GM19455 (cell line): ENCODE measurements around the gene SMYD3.

Experiments used
- ATAC-seq: cut with Tn5 transposase; IDR thresholded peaks from one replicate; pipeline ENCODE4 v1.9.1; 2021; ENCODE audit not compliant: unreplicated experiment

Gene SMYD3

DNA sequence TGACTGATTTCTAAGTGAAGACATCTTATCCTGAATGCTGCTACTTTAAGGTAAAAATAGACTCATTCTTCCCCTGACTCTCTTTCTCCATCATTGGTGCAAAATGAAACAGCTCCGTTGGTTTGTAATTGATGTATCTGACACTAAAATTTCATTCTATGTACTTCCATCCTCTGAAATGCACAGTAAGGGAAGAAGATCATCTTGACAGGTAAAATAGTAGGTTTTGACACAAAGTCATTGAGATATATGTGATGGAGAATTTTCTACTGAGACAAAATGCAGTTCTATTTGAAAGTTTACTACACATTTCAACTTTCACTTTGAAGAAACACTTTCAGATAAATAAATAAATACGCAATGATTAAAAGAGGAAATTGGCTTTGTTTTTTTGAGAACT lies 348.9 kb downstream of the SMYD3 start:
- ATAC-seq, result no peak

DNA sequence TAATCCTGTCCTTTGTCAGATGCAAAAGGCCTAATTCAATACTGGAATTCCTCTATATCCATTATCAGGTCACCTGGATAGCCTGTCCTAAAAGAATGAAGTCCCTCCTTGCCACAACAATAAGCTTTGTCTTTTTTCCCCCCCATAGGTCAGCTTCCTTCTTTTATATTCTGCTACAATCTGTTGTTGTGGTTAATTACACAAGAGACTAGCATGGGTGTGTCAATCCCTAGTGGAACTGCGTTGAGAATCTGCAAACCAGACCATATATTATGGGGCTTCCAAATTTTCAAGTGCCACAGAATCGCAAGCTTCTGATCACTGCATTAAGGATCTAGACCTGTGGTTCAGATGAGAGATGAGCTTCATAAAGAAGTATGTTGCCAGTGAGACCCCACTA lies 349.6 kb downstream of the SMYD3 start:
- ATAC-seq, result no peak

DNA sequence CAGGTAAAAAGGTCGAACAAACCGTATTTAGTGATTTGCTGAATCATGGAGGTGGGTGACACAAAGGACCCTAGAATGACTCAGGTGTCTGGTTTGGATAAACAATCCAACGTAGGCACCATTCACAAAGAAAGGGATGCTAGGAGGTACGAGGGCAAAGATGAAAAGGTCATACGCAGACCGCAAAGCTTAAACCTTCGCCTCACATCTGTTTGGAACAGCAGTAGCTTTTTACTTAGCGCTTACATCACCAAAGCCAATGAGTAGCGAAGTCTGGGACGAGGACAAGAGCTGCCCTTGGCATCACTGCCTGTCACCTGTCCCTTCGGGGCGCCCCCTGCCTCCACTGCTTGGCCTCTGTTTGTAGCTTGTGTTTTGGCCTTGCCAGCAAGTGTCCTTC lies 350.2 kb downstream of the SMYD3 start:
- no peak for ATAC-seq

DNA sequence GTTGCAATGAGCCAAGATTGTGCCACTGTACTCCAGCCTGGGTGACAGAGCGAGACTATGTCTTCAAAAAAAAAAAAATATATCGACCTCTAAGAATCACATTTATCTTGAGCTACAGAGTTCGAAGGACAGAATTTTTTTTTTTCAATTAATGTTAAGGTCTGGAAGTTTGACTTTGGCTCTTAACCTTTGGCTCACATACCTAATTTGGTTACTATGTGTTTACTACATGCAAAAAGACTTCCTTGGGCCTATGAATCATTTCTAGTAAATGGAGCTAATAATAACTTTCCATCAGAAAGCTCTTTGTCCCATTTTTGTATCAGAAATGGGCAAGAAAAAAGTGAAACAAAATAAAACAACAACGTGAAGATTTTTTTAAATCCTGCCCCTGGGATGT lies 351.2 kb downstream of the SMYD3 start:
- ATAC-seq, result no peak

DNA sequence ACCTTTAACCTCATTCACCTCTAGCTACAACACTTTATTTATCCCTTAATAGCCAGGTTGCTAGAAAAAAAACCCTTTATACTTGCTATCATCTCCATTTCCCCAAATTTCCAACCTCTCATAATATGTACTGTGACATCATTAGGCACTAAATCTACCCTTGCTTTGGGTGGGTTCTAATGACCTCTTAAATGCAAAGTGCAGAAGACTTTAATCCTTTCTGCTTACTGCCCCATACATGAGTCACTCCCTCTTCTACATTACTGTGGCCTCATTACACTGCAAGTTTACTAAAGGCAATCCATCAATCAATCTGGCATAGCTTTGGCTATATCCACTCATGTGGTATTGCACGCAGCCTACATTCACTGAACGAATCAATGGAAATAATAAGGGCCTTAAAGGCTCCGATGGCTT lies 353.3 kb downstream of the SMYD3 start:
- no peak for ATAC-seq

DNA sequence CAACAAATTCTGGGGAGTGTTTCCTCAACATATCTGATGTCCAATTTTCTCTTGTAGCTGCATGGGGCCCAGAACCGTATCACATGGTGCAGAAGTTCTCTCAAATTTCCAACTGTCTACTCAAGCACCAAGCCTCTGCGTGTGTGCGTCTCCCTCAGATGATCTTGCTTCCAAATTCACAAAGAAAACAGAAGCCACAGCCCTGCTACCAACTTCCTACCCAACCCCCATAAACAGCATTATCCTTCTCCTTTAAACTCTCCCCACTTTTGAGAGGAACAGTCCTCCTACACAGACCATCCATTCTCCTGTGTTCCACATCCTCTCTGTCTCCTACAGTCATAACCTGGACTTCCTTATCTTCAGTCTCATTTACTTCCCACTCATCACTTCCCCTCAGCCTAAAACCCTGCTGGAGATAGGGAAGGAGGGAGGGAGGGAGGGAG lies 354.1 kb downstream of the SMYD3 start:
- no peak for ATAC-seq

DNA sequence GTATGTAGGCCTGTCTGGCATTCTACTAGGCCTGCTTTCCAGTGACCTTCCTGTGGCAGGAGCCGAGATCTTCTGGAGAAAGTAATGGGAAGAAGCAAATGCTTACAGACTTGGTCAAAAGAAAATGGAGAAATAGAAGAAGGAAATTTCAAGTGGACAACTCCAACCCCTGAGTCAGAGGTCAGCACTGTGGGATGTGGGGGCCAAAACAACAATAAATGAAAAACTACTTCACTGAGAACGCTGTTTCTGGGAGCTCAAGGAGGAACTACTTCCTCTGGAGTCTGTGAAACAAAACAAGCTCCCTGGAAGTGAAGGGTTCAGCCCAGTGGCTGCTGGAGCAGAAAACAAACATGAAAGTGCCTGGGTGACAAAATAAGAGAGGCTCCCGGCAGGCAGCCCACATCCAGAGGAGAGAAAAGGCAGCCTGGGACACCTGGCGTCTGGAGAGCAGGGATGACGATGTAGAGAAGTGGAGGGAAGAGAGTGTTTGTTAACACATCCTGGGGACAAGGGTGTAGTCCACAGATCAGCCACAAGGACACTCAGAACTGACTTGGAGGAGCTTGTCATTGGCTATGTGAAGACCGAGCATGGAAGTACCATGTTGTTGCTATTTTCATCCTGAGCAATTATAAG lies 355.2 kb downstream of the SMYD3 start:
- ATAC-seq, result no peak

DNA sequence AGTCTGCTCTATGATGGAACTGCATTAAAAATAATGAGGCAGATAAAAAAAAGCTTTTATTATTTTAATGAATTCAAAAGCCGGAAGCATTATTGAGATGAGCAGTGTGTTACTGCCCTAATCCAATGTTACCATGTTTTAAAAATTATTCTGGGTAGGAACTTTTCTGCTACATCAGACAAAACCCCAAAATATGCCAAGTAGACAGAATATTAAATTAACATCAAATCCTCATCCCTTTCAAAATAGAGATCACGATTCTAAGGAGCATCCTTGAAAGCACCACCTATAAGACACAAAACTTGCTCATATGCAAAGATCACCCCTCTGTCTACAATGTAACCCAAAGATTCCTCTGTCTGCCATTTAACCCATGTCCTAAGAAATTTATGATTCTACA lies 357.5 kb downstream of the SMYD3 start:
- ATAC-seq, result no peak

DNA sequence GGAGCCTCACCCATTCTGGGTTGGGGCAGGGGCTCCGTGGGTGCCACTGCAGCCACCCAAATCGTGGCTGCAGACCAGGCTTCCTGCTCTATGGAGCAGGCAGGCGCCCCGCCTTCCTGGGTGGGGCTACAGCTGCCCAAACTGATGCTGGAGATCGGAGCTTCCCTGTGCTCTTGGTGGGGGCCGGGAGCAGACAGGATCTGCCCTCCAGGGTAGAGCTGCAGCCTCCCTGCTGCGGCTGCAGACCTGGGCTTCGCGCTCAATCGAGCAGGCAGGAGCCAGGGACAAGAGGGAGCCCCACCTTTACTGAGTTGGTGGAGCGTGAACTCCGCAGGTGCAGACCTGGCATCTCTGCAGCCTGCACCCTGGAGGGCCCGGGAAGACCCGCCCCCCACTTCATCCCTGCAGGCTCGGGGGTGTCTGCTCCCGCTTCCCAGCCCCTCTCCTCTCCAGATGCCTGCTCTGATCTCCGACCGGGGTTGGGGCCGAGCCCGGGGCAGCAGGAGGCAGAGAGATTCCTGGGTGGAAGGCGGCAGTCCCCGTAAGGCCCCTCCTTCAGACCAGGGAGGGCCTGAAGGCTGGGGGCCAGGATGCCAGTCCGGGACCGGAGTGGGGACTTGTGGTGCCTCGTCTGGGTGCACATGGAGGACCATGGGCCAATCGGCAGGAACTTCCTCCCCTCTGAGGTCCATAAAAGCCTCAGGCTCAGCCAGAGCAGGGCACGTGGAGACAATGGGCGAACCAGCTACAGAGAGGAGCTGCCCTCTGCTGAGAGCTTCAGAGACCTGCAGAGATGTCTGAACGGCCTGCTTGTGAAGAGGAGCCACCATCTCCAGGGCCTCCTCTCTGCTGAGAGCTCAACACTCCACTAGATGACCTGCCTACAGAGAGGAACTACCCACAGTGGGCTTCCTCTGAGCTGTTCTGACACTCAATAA lies 359.3 kb downstream of the SMYD3 start:
- no peak for ATAC-seq

DNA sequence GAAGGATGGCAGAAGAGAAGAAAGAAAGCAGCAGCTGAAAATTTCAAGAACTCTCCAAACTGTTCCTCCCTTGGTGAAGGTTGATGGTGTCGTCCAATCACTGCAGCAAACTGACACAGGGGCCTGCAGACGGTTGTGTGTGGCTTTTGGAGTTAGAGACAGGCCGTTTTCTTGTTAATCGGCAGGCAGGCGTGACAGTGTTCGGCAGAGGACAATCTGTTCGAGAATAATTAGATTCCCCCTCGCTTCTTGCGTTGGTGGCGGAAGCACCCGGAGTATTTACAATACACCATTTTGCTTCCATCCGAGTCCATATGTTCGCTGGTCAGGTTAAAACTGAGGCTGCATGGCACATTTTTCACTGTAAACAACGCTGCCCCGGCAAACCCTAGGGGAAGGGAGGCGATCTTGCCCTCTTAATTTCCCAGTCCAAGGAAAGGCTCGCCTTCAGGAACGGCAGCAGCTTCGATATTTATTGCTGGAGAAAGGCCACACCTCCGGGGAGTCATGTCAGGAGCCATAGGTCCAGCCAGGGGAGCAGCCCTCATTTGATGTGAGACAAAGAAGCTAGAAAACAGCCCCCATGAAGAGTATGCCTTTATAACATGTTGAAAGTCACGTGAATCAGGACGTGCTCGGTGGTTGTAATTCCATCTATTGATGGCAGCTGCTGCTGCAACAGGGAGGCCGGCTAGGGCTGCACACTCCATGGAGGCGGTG lies 360.1 kb downstream of the SMYD3 start:
- ATAC-seq, result no peak

DNA sequence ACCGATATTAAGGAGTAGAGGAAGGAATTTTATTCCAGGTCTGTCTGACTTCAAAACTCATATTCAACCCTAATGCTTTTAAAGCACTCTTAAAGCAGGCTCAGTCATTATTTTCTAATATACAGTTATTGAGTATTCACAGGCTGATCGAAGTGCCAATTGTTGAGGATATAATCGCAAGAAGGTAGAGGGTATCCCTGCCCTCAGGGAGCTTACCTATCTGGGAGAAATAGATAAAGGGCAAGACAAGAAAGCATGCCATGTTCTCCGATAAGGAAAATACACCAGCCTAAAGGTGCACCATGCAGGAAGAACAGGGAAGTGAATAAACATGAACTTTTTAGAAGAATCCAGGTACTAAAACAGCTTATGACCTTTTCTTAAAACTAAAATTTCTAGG lies 361.2 kb downstream of the SMYD3 start:
- ATAC-seq, result no peak

DNA sequence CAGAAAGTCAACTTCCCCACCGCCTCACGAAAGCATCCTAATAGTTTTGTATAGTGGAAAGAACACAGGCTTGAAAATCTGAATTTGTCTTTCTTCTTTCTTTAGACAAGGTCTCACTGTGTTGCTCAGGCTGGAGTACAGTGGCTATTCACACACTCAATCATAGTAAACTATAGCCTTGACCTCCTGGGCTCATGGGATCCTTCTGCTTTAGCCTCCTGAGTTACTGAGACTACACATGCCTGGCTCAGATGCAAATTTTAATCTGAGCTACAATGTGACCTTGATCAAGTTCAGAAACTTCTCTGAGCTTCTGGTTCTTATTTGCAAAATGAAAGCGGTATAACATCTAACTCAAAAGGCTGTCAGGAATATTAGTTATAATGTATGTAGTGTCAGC lies 362.1 kb downstream of the SMYD3 start:
- no peak for ATAC-seq

DNA sequence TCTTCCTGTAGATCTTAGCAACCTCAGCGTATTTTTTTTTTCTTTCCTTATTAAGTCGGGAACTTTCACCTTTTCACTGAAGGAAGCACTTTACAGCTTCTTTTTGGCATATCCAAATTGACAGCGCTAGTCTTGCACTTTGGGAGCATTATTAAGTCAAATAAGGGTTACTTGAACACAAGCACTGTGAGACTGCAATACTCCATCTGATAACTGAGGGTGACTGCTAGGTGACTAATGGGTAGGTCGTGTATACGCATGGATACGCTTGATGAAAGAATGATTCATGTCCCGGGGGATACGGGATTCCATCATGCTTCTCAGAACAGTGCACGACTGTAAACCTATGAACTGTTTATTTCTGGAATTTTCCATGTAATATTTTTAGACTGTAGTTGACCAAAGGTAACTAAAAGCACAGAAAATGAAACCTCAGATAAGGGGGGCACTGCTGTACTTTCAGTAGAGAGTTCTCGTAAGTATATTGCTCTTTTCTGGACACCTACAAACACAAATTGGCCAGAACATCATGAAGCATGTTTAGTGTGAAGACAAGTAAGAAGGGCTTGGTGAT lies 364.7 kb downstream of the SMYD3 start:
- ATAC-seq, result no peak

DNA sequence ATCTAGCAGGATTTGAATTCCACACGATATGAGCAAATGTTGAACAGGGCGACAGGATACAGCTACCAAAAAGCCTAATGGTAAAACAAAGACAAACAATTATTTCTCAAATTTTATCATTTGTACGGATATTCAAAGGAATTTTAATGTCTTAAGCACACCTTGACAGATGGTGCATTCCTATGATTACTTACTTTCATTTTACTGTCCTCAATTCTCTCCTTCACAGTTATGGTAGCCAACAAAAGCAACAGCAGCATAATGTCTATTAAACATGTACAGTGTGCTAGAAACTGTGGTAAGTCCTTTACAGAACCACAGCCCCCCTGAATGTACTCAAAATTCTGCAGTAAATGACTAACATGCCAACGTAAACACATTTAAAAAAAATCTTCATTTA lies 365.8 kb downstream of the SMYD3 start:
- no peak for ATAC-seq

DNA sequence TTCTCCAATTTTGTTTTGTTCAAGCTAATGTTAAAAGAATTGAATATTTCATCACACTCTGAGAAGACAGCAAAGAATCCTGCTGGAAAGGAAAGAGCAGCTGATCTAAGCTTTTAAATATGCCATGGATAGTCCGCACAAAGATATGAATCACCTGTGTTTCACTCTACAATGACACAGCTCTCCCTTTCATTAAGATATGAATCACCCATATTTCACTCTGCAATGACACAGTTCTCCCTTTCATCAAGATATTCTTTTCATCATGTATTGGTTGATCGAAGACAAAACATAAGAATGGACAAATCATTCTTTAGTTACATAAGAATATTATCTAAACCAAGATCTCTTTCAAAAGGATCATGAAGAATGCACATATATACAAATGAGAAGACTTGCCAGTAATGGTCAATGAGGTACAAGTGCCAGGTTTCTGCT lies 367.3 kb downstream of the SMYD3 start:
- no peak for ATAC-seq

DNA sequence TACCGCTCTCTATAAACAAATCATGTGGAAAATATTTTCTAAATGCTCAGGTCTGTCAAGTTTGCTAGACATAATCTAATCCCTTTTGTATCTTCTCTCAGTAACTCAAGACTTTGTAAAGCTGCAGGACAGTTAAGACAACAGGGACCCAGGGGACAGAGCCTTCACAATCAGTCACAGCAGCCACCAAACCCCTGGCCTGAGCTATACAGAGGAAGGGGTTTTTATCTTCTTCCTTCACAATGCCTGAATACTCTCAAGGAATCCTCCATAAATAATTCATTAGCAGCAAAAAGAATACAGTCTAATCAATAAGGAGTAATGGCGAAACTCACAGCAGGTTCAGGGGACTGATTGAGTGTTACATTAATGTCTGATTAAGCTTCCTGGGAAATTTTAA lies 368.3 kb downstream of the SMYD3 start:
- no peak for ATAC-seq

DNA sequence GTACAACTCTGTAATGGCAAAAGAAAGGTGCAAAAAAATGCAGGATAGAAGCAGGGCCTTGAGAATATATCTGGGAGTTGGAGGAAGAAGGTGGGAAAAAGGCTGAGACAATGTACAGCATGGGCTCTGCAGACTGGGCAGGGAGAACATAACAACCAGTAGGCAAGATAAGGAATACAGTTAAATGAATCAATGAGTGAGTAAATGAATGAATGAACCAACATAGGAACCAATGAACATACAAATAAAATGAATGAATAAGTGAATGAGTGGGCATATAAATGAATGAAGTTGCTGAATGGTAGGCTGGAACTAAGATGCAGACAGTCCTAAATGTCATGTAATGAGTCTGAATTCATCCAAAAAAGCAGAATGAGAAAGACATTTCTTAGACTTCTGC lies 370.6 kb downstream of the SMYD3 start:
- no peak for ATAC-seq

DNA sequence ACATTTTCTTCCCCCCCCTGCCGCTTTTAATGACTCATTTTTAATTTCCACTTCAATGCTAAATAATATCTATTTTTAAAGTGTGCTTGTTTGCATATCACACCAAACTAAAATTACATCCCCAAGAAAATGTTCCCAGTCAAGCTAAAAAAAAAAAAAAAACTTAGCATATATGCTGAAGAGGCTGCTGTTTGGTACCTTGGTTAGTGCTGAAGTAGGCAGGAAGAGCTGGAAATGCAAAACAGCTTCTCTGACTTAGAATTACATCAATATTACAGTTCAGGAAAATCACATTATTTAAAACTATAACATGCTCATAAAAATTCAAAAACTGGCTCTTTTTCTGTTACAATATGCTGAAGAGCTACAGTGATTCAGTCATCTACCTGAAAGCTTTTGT lies 372.3 kb downstream of the SMYD3 start:
- ATAC-seq, result no peak

DNA sequence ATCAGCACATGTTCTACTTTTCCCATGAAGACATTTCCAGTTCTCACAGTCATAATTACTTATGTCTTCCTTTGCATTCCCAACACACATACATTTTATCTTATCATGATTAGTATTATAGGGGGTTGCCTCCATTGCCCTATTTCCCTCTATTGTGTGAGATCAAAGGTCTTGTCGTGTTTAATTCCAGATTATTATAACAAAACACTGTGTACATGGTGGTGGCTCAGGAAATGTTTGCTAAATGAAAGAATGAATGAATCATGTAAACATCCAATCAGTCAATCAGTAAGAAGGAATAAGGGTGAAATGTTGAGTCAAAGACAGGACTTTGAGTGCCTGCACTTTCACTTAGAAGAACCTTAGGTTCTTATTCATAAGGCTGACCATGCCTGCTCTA lies 376.0 kb downstream of the SMYD3 start:
- no peak for ATAC-seq

DNA sequence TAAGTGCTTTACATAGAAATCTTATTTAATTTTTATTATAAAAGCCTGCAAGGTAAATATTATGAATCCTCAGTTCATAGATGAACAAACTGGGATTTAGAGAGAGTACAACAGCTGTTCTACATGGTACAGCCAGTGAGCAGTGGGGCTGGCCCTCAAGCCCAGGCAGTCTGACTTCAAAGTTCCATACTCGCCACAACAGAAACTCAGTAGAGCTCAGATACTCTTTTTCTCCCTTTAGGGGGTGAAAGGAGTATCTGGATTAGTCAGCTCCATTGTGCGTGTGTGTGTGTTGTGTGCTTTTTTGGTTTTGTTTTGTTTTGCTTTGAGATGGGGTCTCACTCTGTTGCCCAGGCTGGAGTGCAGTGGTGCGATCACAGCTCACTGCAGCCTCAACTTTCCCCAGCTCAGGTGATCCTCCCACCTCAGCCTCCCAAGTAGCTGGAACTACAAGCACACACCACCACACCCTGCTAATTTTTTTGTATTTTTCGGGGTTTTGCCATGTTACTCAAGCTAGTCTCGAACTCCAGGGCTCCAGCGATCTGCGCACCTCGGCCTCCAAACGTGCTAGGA lies 378.5 kb downstream of the SMYD3 start:
- no peak for ATAC-seq

DNA sequence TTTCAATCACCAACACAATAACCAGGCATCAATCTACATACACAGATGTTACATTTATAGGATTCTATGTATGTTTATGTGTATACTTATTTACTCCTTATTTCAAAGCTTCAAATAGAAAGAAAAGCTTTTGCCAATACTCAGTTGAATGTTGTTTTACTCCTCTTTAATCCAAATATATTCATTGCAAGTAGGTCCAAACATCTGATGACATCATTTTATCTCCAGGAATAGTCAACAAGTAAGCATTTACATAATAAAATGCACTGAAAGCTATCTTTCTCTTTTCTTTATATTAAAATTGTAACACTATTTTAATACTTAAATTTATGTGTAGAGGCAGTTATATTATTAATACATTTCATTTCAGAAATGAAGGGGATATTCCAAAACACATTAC lies 380.5 kb downstream of the SMYD3 start:
- no peak for ATAC-seq
